MM.1S (cell line): ENCODE results near the gene ZNF622.

Source experiments
- DNase-seq: peaks from one replicate; pipeline ENCODE4 v3.0.0-alpha.2; 2015
- H2AFZ ChIP-seq: fragments of 300-600 bp; sonication (generic); 2 replicates; pipeline ENCODE4 v1.6.0; 2016; ENCODE audit warnings: antibody characterized with exemption, low read length
- H3F3A ChIP-seq: fragments of 300-600 bp; sonication (generic); 2 replicates; pipeline ENCODE4 v1.6.1; 2016; ENCODE audit warnings: mild to moderate bottlenecking, antibody characterized with exemption, low read length, moderate library complexity, mixed read lengths; ENCODE audit not compliant: insufficient read depth
- H3K27ac ChIP-seq: fragments of 300-600 bp; sonication (generic); 2 replicates; pipeline ENCODE4 v1.5.1; 2016; ENCODE audit warnings: mild to moderate bottlenecking, low read length
- H3K27me3 ChIP-seq: fragments of 300-600 bp; sonication (generic); replicated peaks from 2 replicates; pipeline ENCODE4 v1.6.0; 2016; ENCODE audit warnings: low read length; ENCODE audit not compliant: insufficient read depth
- H3K36me3 ChIP-seq: fragments of 300-600 bp; sonication (generic); replicated peaks from 2 replicates; pipeline ENCODE4 v1.6.1; 2016; ENCODE audit warnings: mild to moderate bottlenecking, low read length, mixed read lengths; ENCODE audit not compliant: insufficient read depth
- H3K4me1 ChIP-seq: fragments of 300-600 bp; sonication (generic); 2 replicates; pipeline ENCODE4 v1.6.1; 2016; ENCODE audit warnings: low read length, mixed read lengths
- H3K4me2 ChIP-seq: fragments of 300-600 bp; sonication (generic); 2 replicates; pipeline ENCODE4 v1.6.0; 2016; ENCODE audit warnings: low read depth, low read length
- H3K4me3 ChIP-seq: fragments of 300-600 bp; sonication (generic); 2 replicates; pipeline ENCODE4 v1.5.1; 2016; ENCODE audit warnings: low read length, mixed read lengths
- H3K79me2 ChIP-seq: fragments of 300-600 bp; sonication (generic); 2 replicates; pipeline ENCODE4 v1.6.1; 2016; ENCODE audit warnings: mixed run types, low read length, mixed read lengths
- H3K9ac ChIP-seq: fragments of 300-600 bp; sonication (generic); 2 replicates; pipeline ENCODE4 v1.6.1; 2016; ENCODE audit warnings: low read length, mixed read lengths
- H3K9me2 ChIP-seq: fragments of 300-600 bp; sonication (generic); replicated peaks from 2 replicates; pipeline ENCODE4 v1.6.1; 2016; ENCODE audit warnings: mild to moderate bottlenecking, low read length, mixed read lengths; ENCODE audit not compliant: insufficient read depth
- H3K9me3 ChIP-seq: fragments of 300-600 bp; sonication (generic); replicated peaks from 2 replicates; pipeline ENCODE4 v1.6.1; 2016; ENCODE audit warnings: mild to moderate bottlenecking, low read length, mixed read lengths; ENCODE audit not compliant: insufficient read depth
- H4K20me1 ChIP-seq: fragments of 300-600 bp; sonication (generic); 2 replicates; pipeline ENCODE4 v1.6.1; 2016; ENCODE audit warnings: mild to moderate bottlenecking, low read length, moderate library complexity, mixed read lengths; ENCODE audit not compliant: insufficient read depth
- EZH2 ChIP-seq: fragments of 300-600 bp; sonication (generic); optimal IDR thresholded peaks from 2 replicates; pipeline ENCODE3; 2017; ENCODE audit warnings: low read depth, mild to moderate bottlenecking, antibody characterized with exemption, low read length, mixed read lengths
- EZH2phosphoT487 ChIP-seq: fragments of 300-600 bp; sonication (generic); IDR thresholded peaks from 2 replicates; pipeline ENCODE4 v1.6.1; 2018; ENCODE audit warnings: antibody characterized with exemption, low read length
- TF ChIP-seq, protein P1 (sequence below): fragments of 300-600 bp; sonication (generic); IDR thresholded peaks from 2 replicates; pipeline ENCODE4 v1.5.1; 2016; ENCODE audit warnings: antibody characterized with exemption, low read length, mixed read lengths

The ZNF622 gene

DNA sequence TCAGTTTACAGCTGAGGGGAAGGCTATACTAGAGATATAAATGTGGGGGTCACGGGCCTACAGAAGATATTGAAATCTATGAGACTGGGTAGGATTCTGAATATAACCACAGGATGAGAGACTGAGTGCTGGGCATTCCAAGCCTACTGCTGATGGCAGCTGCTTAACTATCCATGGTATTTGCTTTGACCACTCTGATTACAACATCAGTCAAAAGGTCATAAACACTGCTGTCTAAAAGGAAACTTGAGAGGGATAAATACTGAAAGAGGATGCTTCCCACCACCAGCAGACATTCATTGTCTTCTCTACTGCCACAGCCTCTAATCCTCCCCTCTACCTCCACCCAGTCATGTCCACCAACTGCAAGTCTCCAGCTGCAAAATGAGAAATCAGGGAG lies 3.8 kb downstream of the ZNF622 start:
- no peak for TF ChIP-seq EZH2phosphoT487
- TF ChIP-seq, protein P1, sequence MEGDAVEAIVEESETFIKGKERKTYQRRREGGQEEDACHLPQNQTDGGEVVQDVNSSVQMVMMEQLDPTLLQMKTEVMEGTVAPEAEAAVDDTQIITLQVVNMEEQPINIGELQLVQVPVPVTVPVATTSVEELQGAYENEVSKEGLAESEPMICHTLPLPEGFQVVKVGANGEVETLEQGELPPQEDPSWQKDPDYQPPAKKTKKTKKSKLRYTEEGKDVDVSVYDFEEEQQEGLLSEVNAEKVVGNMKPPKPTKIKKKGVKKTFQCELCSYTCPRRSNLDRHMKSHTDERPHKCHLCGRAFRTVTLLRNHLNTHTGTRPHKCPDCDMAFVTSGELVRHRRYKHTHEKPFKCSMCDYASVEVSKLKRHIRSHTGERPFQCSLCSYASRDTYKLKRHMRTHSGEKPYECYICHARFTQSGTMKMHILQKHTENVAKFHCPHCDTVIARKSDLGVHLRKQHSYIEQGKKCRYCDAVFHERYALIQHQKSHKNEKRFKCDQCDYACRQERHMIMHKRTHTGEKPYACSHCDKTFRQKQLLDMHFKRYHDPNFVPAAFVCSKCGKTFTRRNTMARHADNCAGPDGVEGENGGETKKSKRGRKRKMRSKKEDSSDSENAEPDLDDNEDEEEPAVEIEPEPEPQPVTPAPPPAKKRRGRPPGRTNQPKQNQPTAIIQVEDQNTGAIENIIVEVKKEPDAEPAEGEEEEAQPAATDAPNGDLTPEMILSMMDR, result no peak
- no peak for TF ChIP-seq EZH2
- peaks cover 17% of the 10 kb centered on the region; the same call in 1 of the 2 replicates for H3K4me1 ChIP-seq
- no peaks in the 10 kb centered on the region for H3K9me3 ChIP-seq
- H3F3A ChIP-seq, result 0 out of 2 replicates have a peak, but pooled peaks cover 5% of the 10 kb centered on the region
- no peak for DNase-seq
- H3K4me3 ChIP-seq, result no peak overlapping the region
- H3K79me2 ChIP-seq, result peaks cover 86% of the 10 kb centered on the region
- no peak overlapping the region for H3K27ac ChIP-seq
- no peaks in the 10 kb centered on the region for H3K9me2 ChIP-seq
- peaks cover 20% of the 10 kb centered on the region for H3K36me3 ChIP-seq
- H3K4me2 ChIP-seq, result no peak overlapping the region
- H3K27me3 ChIP-seq, result no peaks in the 10 kb centered on the region
- no peak overlapping the region for H2AFZ ChIP-seq
- no peaks in the 10 kb centered on the region for H4K20me1 ChIP-seq
- H3K9ac ChIP-seq, result no peak overlapping the region

DNA sequence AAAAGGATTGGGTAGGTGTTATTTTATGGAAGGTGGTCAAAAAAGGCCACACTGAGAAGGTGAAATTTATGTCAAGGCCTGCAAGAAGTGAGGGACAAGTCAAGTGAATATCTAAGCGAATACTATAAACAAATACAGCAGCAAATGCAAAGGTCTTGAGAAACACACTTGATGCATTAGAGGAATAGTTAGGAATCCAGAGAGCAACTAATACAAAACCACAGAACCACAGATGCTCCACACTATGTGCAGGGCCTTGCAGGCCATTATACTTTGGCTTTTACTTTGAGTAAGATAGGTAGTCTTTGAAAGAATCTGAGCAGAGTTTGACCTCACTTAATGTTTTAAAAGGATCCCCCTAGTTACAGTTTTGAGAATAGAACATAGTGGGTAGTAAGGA lies 4.6 kb downstream of the ZNF622 start:
- H3K9me3 ChIP-seq, result no peaks in the 10 kb centered on the region
- TF ChIP-seq, protein P1, result no peak
- no peak for TF ChIP-seq EZH2phosphoT487
- H3K36me3 ChIP-seq, result peaks cover 20% of the 10 kb centered on the region
- peaks cover 87% of the 10 kb centered on the region for H3K79me2 ChIP-seq
- H3K4me2 ChIP-seq, result no peak overlapping the region
- H3F3A ChIP-seq, result 0 out of 2 replicates have a peak, but pooled peaks cover 4% of the 10 kb centered on the region
- peaks cover 13% of the 10 kb centered on the region; the same call in 1 of the 2 replicates for H3K4me1 ChIP-seq
- H3K9me2 ChIP-seq, result no peaks in the 10 kb centered on the region
- H2AFZ ChIP-seq, result no peak overlapping the region
- H3K9ac ChIP-seq, result no peak overlapping the region
- 0 out of 2 replicates have a peak, but pooled peaks cover under 1% of the 10 kb centered on the region for H4K20me1 ChIP-seq
- no peak overlapping the region for H3K27ac ChIP-seq
- no peaks in the 10 kb centered on the region for H3K27me3 ChIP-seq
- no peak for DNase-seq
- H3K4me3 ChIP-seq, result no peak overlapping the region

DNA sequence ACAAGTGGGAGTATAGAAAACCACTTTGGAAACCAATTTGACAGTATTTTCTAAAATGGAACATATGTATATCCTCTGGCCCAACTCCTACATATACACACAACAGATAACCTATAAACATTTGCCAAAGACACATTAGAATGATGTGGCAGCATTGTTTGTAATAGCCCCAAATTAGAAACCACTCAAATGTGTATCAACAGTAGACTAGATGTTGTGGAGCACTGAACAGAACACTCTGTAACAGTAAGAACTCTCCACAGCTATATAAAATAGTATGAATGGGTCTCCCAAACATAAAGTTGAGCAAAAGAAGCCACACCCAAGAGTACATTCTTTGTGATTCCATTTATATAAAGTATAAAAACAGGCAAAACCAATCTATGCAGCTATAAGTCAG lies 6.1 kb downstream of the ZNF622 start:
- Histone ChIP-seq H3K27me3 (no peaks in the 10 kb centered on the region), H3K9ac (no peak overlapping the region), H3K4me2 (no peak overlapping the region), H3K9me2 (no peaks in the 10 kb centered on the region), H3K79me2 (peaks cover 87% of the 10 kb centered on the region), H3K36me3 (peaks cover 31% of the 10 kb centered on the region), H3K4me3 (no peak overlapping the region), H3K9me3 (no peaks in the 10 kb centered on the region), H3F3A (0 out of 2 replicates have a peak, but pooled peaks cover 4% of the 10 kb centered on the region), H3K4me1 (peaks cover 13% of the 10 kb centered on the region; the same call in 1 of the 2 replicates), H4K20me1 (0 out of 2 replicates have a peak, but pooled peaks cover 8% of the 10 kb centered on the region), H3K27ac (no peak overlapping the region), H2AFZ (no peak overlapping the region)
- TF ChIP-seq EZH2phosphoT487 (no peak), EZH2 (no peak)
- TF ChIP-seq, protein P1, result no peak
- DNase-seq, result no peak
